ENCODE measurements around the gene MITD1.
"Not testable (repeated sequence)": the region's sequence is repeated elsewhere in the genome, so short reads cannot be mapped to it uniquely, and the experiment has no call there.

MITD1 gene

DNA sequence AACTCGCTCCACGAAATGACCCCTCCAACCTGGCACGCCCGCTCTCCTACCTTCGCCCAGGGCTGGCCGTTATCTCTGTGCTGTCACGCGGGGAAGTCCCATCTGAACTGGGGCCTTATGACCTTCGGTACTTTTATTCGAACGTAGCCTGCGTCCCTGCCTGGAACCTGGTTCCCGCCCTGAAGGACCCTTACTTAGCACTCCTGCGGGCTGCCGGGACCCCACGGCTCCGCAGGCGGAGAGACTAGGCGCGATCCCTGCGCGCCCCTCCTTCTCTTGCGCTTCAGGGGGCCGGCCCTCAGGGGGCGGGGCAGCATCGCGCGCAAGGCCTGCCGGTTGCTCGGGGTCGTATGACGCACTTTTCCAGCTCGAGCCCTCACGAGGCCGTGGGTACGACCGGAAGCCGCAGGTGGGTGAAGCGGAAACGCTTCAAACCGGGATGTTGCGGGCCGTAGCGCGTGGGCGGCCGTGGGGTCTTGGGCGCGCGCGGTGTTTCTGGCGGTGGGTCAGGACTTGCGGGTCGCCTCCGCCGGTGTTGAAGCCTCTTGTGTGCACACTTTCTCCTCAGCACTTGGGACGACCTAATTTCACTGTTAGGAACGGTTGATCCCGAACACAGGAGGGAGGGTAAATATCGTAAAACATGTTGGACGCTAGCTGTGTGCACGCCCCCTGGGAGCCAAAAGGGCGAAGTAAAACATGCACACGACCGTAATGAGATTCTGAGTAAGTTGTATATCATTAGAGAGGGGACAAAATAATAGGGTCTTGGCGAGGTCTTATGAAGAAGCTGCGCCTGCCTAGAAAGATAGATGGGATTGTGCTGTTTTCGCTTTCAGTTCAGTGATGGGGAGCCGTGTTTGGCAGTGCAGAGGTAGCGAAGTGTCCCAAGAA lies 26.0 kb downstream of the MITD1 start, which contains the start of the genes LIPT1 and TSGA10:
Gene LIPT1, plus strand, starts transcription at position 325 of the 894 bp plus-strand sequence. CDS start 6,991 bp downstream, outside the sequence.
Gene TSGA10, minus strand, starts transcription at position 300 of the 894 bp plus-strand sequence. CDS start 45,503 bp downstream, outside the sequence.
- peak; percentile 93 for DNase-seq

DNA sequence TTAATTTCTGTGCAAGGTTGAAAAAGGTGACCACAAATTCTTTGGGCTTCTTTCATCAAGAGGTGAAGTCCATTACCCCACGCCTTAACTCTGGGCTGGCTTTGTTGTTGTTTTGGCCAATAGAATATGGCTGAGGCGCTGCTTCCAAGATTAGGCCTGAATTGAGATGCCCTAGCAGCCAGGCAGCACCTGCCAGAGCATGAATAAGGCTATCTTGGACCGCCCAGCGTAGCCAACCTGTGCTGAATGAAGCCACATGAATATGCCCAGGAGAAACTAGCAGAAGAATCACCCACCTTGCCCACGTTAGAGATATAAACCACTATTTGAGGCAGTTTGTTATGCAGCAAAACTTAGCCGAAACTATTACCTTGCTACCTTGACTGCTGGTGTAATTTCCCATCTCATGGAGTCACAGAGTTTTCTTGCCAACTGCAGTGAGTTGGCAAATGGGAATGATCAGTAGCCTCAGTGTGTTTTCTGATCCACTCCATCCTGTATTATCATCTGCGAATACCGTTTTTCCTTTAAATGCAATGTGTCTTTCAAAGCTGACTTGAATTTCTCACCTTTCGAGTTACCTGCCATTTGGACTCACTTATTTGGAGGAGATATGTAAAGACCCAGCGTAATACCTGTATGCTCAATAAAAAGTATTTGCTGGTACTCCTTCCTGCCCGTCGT lies 26.8 kb downstream of the MITD1 start:
- DNase-seq: no peak

DNA sequence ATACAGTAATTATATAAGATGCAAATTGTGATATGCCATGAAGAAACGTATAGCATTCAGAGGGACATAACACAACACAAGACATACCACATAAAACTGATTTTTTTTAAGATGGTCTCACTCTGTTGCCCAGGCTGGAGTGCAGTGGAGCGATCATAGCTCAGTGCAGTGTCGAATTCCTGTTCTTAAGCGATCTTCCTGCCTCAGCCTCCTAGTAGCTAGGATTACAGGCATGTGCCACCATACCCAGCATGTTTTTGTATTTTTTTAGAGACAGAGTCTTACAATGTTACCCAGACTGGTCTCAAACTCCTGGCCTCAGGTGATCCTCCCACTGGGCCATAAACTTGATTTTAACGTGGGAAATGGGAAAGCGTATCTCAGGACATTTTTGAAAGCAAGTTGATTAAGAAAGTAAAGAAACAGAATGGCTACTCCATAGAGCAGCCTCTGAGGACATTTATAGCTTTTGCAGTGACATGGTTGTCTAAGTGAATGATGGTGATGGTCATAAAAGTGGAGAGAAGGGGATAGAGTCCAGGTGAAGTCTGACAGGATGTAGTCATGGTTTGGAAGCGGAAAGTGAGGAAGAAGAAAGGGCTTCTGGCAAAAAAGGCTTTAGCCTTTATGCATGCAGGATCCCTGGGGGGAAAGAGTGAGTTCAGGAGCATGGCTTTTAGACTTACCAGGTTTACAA lies 28.5 kb downstream of the MITD1 start:
- no peak for DNase-seq

DNA sequence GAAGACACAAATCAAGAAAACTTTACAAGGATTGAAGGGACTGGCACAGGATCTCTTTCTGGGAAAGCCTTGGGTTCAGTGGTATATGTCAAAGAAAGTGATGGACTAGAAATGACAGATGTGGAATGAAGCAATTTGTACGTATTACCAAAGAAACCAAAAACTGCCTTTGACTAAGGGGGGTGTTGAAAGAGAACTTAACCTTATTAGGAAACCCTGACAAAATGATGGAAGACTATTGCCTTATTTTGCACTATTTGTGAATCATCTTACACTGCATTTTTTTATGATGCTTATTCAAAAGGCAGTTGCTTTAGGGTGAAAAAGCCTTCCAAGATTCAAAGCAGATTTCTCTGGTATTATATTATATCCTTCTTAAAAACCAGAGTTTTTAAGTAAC lies 30.2 kb downstream of the MITD1 start:
- DNase-seq: no peak

DNA sequence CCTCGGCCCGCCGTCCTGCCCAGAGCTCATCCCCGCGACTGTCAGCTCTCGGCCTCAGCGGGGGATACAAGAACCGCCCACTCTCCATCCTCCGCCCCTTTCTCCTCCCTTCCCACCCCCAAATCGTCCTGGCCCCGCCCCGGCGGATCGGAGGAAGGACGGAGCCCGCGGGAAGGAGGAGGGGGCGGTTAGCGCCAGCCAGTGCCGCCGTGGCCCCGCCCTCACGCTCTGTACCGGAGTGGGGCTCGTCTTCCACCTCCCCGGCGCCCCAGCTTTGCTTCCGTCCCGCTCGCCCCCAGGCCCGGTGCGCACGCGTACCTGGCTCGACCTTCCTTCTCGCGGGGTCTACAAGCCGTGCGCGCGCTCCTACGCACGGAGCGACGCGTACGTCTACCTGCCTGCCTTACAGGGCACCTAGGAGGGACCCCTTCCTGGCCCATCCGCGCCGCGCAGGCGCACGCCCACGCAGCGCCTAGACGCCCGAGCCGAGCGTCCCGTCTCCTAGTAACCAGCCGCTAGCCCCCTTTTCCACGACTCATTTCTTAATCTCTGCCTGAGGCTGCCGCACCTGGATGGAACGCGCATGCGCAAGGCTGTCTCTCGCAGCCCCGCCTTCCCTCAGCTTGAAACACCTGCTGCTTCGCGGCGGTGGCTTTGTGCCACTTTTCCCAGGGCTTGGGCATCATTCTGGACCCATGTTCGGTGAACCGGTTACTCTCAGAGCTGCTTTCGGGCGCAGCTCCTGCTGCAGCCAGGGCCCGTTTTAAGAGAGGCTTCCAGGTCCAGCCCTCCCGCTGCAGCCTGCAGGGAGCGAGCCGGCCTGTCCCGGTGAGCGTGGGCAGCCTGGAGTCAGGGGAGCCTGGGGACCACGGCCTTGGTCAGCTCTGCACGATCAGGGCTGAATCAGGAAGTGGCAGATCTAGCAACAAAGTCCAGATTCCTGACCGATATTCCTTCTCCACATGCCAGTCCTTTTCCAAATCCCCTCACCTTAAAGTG lies 39.4 kb downstream of the MITD1 start, which contains the start of gene C2orf15:
Gene C2orf15, plus strand, starts transcription at position 598 of the 999 bp plus-strand sequence. CDS start 8,852 bp downstream, outside the sequence.
- DNase-seq: peak; percentile 99

DNA sequence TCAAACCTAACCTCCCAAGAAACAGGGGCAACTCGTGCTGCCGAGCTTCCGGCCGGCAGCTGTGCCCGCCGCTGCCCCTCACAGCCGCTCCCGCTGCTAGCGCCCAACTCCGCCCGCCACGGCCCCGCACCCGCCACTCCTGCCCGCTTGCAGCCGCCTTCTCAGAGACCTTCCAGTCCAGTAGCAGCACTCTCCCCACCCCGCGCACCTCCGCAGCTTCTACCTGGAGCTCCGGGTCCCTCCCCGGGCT lies 40.1 kb downstream of the MITD1 start:
- DNase-seq: no peak

DNA sequence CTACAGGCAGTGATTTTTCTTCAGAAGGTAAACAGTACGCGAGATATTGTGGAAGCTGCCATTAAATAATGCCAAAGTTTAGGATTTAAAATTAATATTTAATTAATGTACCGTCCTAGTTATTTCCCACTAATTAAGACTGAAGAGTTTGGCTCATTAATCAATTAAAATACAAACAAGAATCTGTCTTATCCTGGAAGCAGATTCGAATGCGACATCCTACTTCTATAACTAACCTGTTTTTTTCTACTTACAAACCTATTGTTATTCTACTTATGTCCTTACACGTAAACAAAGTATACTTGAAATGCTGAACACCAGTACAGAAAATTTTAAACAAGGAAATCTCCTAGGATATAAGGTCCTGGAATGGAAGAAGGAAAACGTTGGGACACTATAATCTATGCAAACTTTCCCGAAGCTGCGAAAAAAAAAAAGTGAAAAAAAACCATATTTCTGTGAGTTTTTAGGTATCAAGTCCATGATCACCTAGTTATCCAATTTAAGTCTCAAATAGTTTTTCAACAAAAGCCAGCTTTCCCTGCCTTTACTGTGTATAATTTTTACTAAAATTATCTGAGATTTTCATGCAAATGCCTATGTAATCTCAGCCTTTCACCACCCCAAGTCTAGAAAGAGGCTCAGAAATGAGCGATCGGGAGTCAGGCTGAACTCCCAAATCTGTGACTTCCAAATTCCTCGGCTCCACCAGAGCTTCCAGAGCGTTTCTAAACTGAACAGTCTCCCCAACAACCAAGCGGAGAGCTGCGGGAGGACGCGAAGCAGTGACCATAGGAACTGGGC lies 40.6 kb downstream of the MITD1 start:
- DNase-seq: no peak

DNA sequence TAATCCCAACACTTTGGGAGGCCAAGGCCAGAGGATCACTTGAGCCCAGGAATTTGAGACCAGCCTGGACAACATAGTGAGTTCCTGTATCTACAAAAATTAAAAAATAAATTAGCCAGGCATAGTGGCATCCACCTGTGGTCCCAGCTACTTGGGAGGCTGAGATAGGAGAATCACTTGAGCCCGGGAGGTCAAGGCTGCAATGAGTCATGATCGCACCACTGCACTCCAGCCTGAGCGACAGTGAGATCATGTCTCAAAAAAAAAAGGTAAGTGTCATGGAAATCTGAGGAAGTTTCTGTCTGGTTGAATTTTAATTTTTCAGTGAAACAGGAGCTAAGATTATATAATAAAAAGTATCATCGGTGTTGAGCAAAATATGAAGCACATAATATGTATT lies 41.9 kb downstream of the MITD1 start:
- no peak for DNase-seq

DNA sequence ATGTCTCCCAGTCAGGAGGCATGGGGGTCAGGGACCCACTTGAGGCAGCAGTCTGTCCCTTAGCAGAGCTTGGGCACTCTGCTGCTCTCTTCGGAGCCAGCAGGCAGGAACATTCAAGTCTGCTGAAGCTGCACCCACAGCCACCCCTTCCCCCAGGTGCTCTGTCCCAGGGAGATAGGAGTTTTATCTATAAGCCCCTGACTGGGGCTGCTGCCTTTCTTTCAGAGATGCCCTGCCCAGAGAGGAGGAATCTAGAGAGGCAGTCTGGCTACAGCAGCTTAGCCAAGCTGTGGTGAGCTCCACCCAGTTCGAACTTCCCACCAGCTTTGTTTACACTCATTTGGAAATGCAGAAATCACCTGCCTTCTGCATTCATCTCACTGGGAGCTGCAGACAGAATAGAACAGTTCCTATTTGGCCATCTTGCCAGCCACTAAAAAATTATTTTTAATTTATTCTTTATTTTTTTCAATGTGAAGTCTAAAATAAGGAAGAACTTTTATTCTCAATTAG lies 45.8 kb downstream of the MITD1 start:
- not testable (repeated sequence) for DNase-seq

DNA sequence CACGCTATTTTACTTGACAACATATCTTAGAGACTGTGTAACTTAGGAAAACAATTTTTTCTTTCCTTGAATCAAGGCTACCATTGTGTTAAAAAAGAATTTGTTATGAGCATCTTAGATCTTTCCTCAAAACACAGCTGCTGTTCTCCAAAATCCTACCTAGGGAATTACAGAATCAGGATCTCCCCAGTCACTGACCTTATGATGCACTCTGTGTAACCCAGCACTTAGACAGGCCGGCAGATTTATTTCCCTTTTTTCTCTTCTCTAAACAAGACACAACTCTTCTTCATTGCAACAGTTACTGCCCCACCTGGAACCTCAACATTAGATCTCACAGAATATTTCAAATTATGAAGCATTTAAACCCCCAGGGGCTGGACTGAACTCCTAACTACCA lies 52.9 kb downstream of the MITD1 start:
- no peak for DNase-seq
